NOMO-1 treated with DMSO at 0.1 percent for 48 hours (cell line): ENCODE results near the gene SIGLEC9.
A peak's percentile ranks its signal among the peaks of the same experiment; 100 is the strongest.

Source experiments
- DNase-seq: peaks from one replicate; lab custom pipeline; 2025; ENCODE audit not compliant: unreplicated experiment; lab: John Stamatoyannopoulos, UW

The SIGLEC9 gene

GRCh38 chr19:51096473-51097165 lies 28.1 kb upstream of the SIGLEC9 start:
- no peak for DNase-seq

GRCh38 chr19:51097166-51097738 lies 27.5 kb upstream of the SIGLEC9 start:
- peak; percentile 43 for DNase-seq

- DNase-seq, result no peak
These were observed 26.9 kb upstream of the SIGLEC9 start for GRCh38 chr19:51097796-51098195.

- no peak for DNase-seq
These were observed 26.2 kb upstream of the SIGLEC9 start for GRCh38 chr19:51098365-51099046.

- DNase-seq, result no peak
These were observed 25.7 kb upstream of the SIGLEC9 start for GRCh38 chr19:51099047-51099382.

- no peak for DNase-seq
These were observed 24.1 kb upstream of the SIGLEC9 start for GRCh38 chr19:51100601-51101000.

- no peak for DNase-seq
These were observed 23.4 kb upstream of the SIGLEC9 start for GRCh38 chr19:51101171-51101865.

- no peak for DNase-seq
These were observed 21.7 kb upstream of the SIGLEC9 start for GRCh38 chr19:51102991-51103390.

GRCh38 chr19:51103926-51104341 lies 20.8 kb upstream of the SIGLEC9 start:
- no peak for DNase-seq

- no peak for DNase-seq
These were observed 17.2 kb upstream of the SIGLEC9 start for GRCh38 chr19:51107406-51108065.

- DNase-seq, result peak; percentile 99
These were observed 16.5 kb upstream of the SIGLEC9 start, which contains the start of gene CTU1 for GRCh38 chr19:51108066-51108804. TSS of gene CTU1 (minus strand) at chr19:51108409. CDS start at chr19:51104569, 3,840 bp downstream.

- DNase-seq, result no peak
These were observed 15.9 kb upstream of the SIGLEC9 start for GRCh38 chr19:51108805-51109146.

- no peak for DNase-seq
These were observed 14.1 kb upstream of the SIGLEC9 start for GRCh38 chr19:51110666-51110971.

- no peak for DNase-seq
These were observed 13.1 kb upstream of the SIGLEC9 start for GRCh38 chr19:51111606-51112005.

GRCh38 chr19:51114087-51114729 lies 10.5 kb upstream of the SIGLEC9 start:
- DNase-seq, result peak; percentile 89

GRCh38 chr19:51116736-51117286 lies 7.9 kb upstream of the SIGLEC9 start:
- no peak for DNase-seq

GRCh38 chr19:51119101-51119500 lies 5.6 kb upstream of the SIGLEC9 start:
- DNase-seq, result no peak

- no peak for DNase-seq
These were observed 5.1 kb upstream of the SIGLEC9 start for GRCh38 chr19:51119611-51120010.

GRCh38 chr19:51120160-51120559 lies 4.5 kb upstream of the SIGLEC9 start:
- no peak for DNase-seq

GRCh38 chr19:51121257-51121656 lies 3.4 kb upstream of the SIGLEC9 start:
- DNase-seq, result no peak
